HEK293T (cell line): Measurements from ENCODE around the gene ITGA1.

ENCODE experiments used
- ARNT ChIP-seq: fragments of 450-650 bp; IDR thresholded peaks from 2 replicates; pipeline ENCODE4 v1.6.1; 2017; ENCODE audit warnings: mild to moderate bottlenecking
- BHLHE40 ChIP-seq: fragments of 450-650 bp; IDR thresholded peaks from 2 replicates; pipeline ENCODE4 v1.6.1; 2016; ENCODE audit warnings: mild to moderate bottlenecking, moderate library complexity, borderline replicate concordance
- ELF4 ChIP-seq: fragments of 450-650 bp; IDR thresholded peaks from 2 replicates; pipeline ENCODE4 v1.6.1; 2017; ENCODE audit warnings: antibody characterized with exemption
- FOXA1 ChIP-seq: fragments of 450-650 bp; IDR thresholded peaks from 2 replicates; pipeline ENCODE4 v1.6.1; 2016; ENCODE audit warnings: mild to moderate bottlenecking
- FOXK2 ChIP-seq: fragments of 450-650 bp; IDR thresholded peaks from 2 replicates; pipeline ENCODE4 v1.6.1; 2016; ENCODE audit warnings: mild to moderate bottlenecking
- FOXM1 ChIP-seq: fragments of 450-650 bp; IDR thresholded peaks from 2 replicates; pipeline ENCODE4 v1.6.1; 2017; ENCODE audit warnings: mild to moderate bottlenecking, borderline replicate concordance
- L3MBTL2 ChIP-seq: fragments of 450-650 bp; conservative IDR thresholded peaks from 2 replicates; pipeline ENCODE4 v1.6.1; 2016; ENCODE audit warnings: mild to moderate bottlenecking
- NFRKB ChIP-seq: fragments of 450-650 bp; IDR thresholded peaks from 2 replicates; pipeline ENCODE4 v1.6.1; 2016; ENCODE audit warnings: mild to moderate bottlenecking, moderate library complexity
- PKNOX1 ChIP-seq: fragments of 450-650 bp; IDR thresholded peaks from 2 replicates; pipeline ENCODE4 v1.6.1; 2016
- SP1 ChIP-seq: fragments of 450-650 bp; IDR thresholded peaks from 2 replicates; pipeline ENCODE4 v1.6.1; 2017
- TARDBP ChIP-seq: fragments of 450-650 bp; IDR thresholded peaks from 2 replicates; pipeline ENCODE4 v1.6.1; 2016
- ZNF384 ChIP-seq: fragments of 450-650 bp; IDR thresholded peaks from 2 replicates; pipeline ENCODE4 v1.6.1; 2016

GRCh38 chr5:52767766-52768480, 19.8 kb upstream of the ITGA1 start:
- TF ChIP-seq FOXM1 (no peak), PKNOX1 (no peak), BHLHE40 (no peak), FOXK2 (no peak), ARNT (no peak), NFRKB (no peak), FOXA1 (no peak), SP1 (no peak), TARDBP (no peak), L3MBTL2 (no peak), ZNF384 (no peak), ELF4 (no peak)
